ENCODE results near the gene EIF4A2.

DNA sequence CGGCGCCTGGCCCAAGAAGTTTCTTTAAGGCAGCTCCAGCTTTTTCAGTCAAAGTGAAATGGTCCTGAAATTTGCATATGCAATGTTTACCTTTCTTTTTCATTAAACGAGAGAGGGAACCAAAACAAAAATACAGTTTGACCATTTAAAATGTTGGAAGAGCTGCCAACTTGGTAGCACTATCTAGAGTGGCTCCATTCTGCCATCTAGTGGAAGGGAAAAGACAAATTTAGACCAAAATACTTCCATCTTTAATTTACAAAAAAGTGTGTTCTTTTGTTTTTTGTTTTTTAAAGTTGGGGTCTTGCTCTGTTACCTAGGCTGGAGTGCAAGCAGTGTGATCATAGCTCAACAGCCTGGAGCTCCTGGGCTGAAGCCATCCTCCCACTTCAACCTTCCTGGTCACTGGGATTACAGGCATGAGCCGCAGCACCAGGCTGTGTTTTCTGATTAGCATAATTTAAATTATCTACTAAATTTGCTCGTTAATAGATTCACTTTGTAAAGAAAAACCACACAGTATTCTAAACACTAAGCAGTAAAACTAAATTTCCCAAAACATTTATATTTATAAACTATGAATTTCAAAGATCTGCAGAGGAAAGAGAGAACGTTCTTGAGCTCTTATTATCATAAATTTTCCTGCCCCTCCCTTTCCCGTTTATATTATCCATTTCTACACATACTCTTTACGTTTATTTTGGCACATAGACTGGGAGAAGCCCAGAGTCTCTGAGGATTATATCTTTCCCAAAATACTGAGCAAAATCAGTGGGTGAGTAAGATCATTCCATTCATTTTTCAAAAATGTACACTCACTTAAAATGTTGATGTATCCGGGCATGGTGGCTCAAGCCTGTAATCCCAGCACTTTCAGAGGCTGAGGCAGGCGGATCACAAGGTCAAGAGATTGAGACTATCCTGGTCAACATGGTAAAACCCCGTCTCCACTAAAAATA is 38.3 kb downstream of the EIF4A2 start:
- TF ChIP-seq, protein P1, sequence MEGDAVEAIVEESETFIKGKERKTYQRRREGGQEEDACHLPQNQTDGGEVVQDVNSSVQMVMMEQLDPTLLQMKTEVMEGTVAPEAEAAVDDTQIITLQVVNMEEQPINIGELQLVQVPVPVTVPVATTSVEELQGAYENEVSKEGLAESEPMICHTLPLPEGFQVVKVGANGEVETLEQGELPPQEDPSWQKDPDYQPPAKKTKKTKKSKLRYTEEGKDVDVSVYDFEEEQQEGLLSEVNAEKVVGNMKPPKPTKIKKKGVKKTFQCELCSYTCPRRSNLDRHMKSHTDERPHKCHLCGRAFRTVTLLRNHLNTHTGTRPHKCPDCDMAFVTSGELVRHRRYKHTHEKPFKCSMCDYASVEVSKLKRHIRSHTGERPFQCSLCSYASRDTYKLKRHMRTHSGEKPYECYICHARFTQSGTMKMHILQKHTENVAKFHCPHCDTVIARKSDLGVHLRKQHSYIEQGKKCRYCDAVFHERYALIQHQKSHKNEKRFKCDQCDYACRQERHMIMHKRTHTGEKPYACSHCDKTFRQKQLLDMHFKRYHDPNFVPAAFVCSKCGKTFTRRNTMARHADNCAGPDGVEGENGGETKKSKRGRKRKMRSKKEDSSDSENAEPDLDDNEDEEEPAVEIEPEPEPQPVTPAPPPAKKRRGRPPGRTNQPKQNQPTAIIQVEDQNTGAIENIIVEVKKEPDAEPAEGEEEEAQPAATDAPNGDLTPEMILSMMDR (IDR thresholded peaks at IDR 0.05), result peak; percentile 82
- TF ChIP-seq EZH2phosphoT487 (IDR thresholded peaks at IDR 0.05) (no peak), EZH2 (IDR thresholded peaks at IDR 0.05) (no peak)

All from neural progenitor cell (in vitro differentiated cells).